Hepatocyte (in vitro differentiated cells): ENCODE results near the gene KIAA1671. TPM values are rescaled to one million over a fixed set of nuclear protein-coding genes. Genes with fewer than 3 reads are reported as not detected.

Source experiments
- DNase-seq: peaks from one replicate; pipeline ENCODE4 v3.0.0-alpha.2; 2016; ENCODE audit warnings: low spot score
- H2AFZ ChIP-seq: fragments of 200-600 bp; sonication (generic); 2 replicates; pipeline ENCODE4 v1.6.0; 2016; ENCODE audit warnings: antibody characterized with exemption, mild to moderate bottlenecking
- H3K27ac ChIP-seq: fragments of 200-600 bp; sonication (generic); 2 replicates; pipeline ENCODE4 v1.5.1; 2016; ENCODE audit warnings: mild to moderate bottlenecking
- H3K27me3 ChIP-seq: fragments of 200-600 bp; sonication (generic); 2 replicates; pipeline ENCODE4 v1.6.1; 2016
- H3K36me3 ChIP-seq: fragments of 200-600 bp; sonication (generic); replicated peaks from 2 replicates; pipeline ENCODE4 v1.5.1; 2016; ENCODE audit warnings: low read depth; ENCODE audit not compliant: insufficient read depth
- H3K4me1 ChIP-seq: fragments of 200-600 bp; sonication (generic); 2 replicates; pipeline ENCODE4 v1.5.1; 2016; ENCODE audit warnings: mild to moderate bottlenecking, moderate library complexity; ENCODE audit not compliant: insufficient read depth
- H3K4me2 ChIP-seq: fragments of 200-600 bp; sonication (generic); 2 replicates; pipeline ENCODE4 v1.6.0; 2016
- H3K4me3 ChIP-seq: fragments of 200-600 bp; sonication (generic); 2 replicates; pipeline ENCODE4 v1.5.1; 2016; ENCODE audit warnings: mild to moderate bottlenecking
- H3K79me2 ChIP-seq: fragments of 200-600 bp; sonication (generic); 2 replicates; pipeline ENCODE4 v1.6.0; 2017; ENCODE audit warnings: mild to moderate bottlenecking
- H3K9me2 ChIP-seq: fragments of 200-600 bp; sonication (generic); replicated peaks from 2 replicates; pipeline ENCODE4 v1.6.0; 2017; ENCODE audit warnings: mild to moderate bottlenecking; ENCODE audit not compliant: insufficient read depth
- H3K9me3 ChIP-seq: fragments of 200-600 bp; sonication (generic); 2 replicates; pipeline ENCODE4 v1.5.1; 2016; ENCODE audit warnings: low read depth, mild to moderate bottlenecking
- H4K20me1 ChIP-seq: fragments of 200-600 bp; sonication (generic); 2 replicates; pipeline ENCODE4 v1.6.0; 2016; ENCODE audit warnings: mild to moderate bottlenecking; ENCODE audit not compliant: insufficient read depth, poor library complexity, severe bottlenecking
- EZH2 ChIP-seq: fragments of 200-600 bp; sonication (generic); IDR thresholded peaks from 2 replicates; pipeline ENCODE4 v1.6.1; 2016; ENCODE audit warnings: antibody characterized with exemption, mild to moderate bottlenecking, borderline replicate concordance
- EZH2phosphoT487 ChIP-seq: fragments of 200-600 bp; sonication (generic); IDR thresholded peaks from one replicate; pipeline ENCODE4 v1.6.1; 2018; ENCODE audit warnings: antibody characterized with exemption, mild to moderate bottlenecking, low read depth, moderate library complexity; ENCODE audit not compliant: unreplicated experiment, severe bottlenecking
- WGBS: methylation state at CpG from one replicate; pipeline ENCODE4 v1.1.6; 2016; ENCODE audit warnings: low lambda C conversion rate; ENCODE audit errors: missing lambda C conversion rate; 5-methylcytosine and 5-hydroxymethylcytosine counted together
- polyA plus RNA-seq: library from polyadenylated mRNA; unstranded; fragments of >200 nt; fragmentation: Nextera tagmentation; extraction: Ambion mirVana; gene quantifications from 2 replicates; pipeline ENCODE4 v1.2.1, GENCODE V29; 2016
- total RNA-seq: library from RNA; depleted of rRNA; stranded (reverse); fragments of >200 nt; gene quantifications from 2 replicates; pipeline ENCODE4 v1.2.3, GENCODE V29; 2014
- TF ChIP-seq, protein P1 (sequence below): fragments of 200-600 bp; sonication (generic); IDR thresholded peaks from 2 replicates; pipeline ENCODE4 v1.5.1; 2016; ENCODE audit warnings: antibody characterized with exemption, mild to moderate bottlenecking; ENCODE audit not compliant: poor library complexity

KIAA1671 gene
- total and polyA plus RNA-seq, 2 experiments from 2014 or later: 8.1 to 26.5 TPM

DNA sequence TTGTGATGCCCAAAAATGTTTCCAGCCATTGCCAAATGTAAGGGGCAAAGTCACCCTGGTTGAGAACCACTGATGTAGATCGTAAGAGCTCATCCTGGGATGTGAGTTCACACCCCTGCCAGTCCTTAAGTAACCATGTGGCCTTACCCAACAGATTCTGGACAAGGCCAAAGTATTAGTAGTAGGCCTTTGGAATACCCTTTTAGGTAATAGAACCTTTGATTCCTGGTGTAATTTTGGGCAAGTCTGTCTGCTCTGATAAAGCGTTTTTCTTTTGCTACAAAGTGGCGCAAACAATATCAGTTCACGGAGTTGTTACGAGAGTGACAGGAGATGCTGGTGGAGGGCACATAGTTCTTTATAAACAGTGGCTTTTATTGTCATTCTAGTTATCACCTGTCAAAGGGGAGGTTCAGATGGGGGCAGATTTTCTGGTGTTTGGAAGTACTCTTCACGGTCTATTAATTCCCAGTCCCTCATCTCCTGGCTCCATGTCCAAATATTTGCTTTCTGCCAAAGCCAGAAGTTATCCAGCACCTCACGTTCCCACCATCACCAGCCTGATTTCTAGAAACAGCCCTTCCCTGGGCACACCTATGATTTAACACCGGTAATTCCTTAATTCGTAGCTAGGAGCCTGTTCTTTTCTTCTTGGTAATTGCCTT lies 173.3 kb downstream of the KIAA1671 start:
- no peak overlapping the region for H3K4me3 ChIP-seq
- WGBS: 81% methylated on average over 9 of the region's 9 CpGs
- no peaks in the 10 kb centered on the region for H3K9me3 ChIP-seq
- H3K27me3 ChIP-seq: no peaks in the 10 kb centered on the region
- DNase-seq: no peak
- H3K36me3 ChIP-seq: no peaks in the 10 kb centered on the region
- H3K79me2 ChIP-seq: peaks cover 65% of the 10 kb centered on the region
- no peaks in the 10 kb centered on the region for H3K9me2 ChIP-seq
- no peak overlapping the region for H3K27ac ChIP-seq
- no peaks in the 10 kb centered on the region for H4K20me1 ChIP-seq
- no peak overlapping the region for H2AFZ ChIP-seq
- TF ChIP-seq EZH2phosphoT487 (no peak), EZH2 (no peak)
- peaks cover 3% of the 10 kb centered on the region for H3K4me1 ChIP-seq
- H3K4me2 ChIP-seq: no peak overlapping the region

DNA sequence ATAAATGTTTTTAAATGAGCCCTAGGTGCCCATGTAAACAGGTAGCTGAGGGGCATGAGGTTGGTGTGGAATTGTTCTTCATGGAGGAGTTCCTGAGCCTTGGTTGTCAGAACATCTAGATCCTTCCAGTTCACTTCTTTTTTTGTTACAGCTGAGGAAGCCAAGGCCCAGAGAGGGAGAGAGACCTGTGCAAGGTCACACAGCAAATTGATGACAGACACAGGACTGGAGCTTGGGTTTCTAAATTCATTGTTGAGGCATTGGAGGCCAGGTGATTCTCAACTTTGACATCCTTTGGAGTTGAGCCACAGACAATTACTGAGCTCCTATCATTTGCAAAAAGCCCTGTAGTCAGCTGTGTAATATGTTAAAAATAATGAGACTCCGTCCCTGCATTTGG lies 174.0 kb downstream of the KIAA1671 start:
- no peak overlapping the region for H3K4me2 ChIP-seq
- H4K20me1 ChIP-seq: no peaks in the 10 kb centered on the region
- H3K27me3 ChIP-seq: no peaks in the 10 kb centered on the region
- no peak overlapping the region for H2AFZ ChIP-seq
- H3K79me2 ChIP-seq: peaks cover 65% of the 10 kb centered on the region
- H3K4me3 ChIP-seq: no peak overlapping the region
- no peak for TF ChIP-seq EZH2
- no peak for DNase-seq
- no peaks in the 10 kb centered on the region for H3K36me3 ChIP-seq
- no peaks in the 10 kb centered on the region for H3K9me3 ChIP-seq
- H3K4me1 ChIP-seq: no peaks in the 10 kb centered on the region
- H3K27ac ChIP-seq: no peak overlapping the region
- WGBS: 96% methylated on average over 1 of the region's 1 CpG
- no peaks in the 10 kb centered on the region for H3K9me2 ChIP-seq

DNA sequence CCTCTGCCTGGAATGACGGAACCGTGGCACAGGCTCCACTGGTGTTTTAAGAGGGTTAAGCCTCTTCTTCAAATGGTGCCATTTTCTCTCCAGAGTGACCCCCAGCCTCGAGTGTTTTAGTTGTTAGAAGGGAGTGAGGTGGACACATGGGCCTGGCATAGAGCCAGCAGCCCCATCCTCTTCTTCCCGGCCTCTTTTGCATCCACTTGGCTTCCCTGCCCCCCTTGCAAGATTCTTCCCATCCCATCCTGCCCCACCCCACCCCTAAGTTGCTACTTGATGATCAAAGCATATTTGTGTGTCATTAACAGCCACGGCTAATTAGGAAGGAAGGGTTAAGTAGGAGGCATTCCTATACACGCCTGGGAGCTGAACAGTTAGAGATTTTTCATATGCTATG lies 174.8 kb downstream of the KIAA1671 start:
- no peaks in the 10 kb centered on the region for H3K9me3 ChIP-seq
- 60% methylated on average over 6 of the region's 6 CpGs for WGBS
- DNase-seq: no peak
- no peaks in the 10 kb centered on the region for H4K20me1 ChIP-seq
- no peak overlapping the region for H2AFZ ChIP-seq
- H3K79me2 ChIP-seq: peaks cover 62% of the 10 kb centered on the region
- no peaks in the 10 kb centered on the region for H3K9me2 ChIP-seq
- no peak overlapping the region for H3K27ac ChIP-seq
- H3K4me2 ChIP-seq: no peak overlapping the region
- H3K27me3 ChIP-seq: no peaks in the 10 kb centered on the region
- H3K4me1 ChIP-seq: no peaks in the 10 kb centered on the region
- no peaks in the 10 kb centered on the region for H3K36me3 ChIP-seq
- no peak overlapping the region for H3K4me3 ChIP-seq
- TF ChIP-seq EZH2: no peak
- no peak for TF ChIP-seq EZH2phosphoT487
- TF ChIP-seq, protein P1, sequence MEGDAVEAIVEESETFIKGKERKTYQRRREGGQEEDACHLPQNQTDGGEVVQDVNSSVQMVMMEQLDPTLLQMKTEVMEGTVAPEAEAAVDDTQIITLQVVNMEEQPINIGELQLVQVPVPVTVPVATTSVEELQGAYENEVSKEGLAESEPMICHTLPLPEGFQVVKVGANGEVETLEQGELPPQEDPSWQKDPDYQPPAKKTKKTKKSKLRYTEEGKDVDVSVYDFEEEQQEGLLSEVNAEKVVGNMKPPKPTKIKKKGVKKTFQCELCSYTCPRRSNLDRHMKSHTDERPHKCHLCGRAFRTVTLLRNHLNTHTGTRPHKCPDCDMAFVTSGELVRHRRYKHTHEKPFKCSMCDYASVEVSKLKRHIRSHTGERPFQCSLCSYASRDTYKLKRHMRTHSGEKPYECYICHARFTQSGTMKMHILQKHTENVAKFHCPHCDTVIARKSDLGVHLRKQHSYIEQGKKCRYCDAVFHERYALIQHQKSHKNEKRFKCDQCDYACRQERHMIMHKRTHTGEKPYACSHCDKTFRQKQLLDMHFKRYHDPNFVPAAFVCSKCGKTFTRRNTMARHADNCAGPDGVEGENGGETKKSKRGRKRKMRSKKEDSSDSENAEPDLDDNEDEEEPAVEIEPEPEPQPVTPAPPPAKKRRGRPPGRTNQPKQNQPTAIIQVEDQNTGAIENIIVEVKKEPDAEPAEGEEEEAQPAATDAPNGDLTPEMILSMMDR: no peak

DNA sequence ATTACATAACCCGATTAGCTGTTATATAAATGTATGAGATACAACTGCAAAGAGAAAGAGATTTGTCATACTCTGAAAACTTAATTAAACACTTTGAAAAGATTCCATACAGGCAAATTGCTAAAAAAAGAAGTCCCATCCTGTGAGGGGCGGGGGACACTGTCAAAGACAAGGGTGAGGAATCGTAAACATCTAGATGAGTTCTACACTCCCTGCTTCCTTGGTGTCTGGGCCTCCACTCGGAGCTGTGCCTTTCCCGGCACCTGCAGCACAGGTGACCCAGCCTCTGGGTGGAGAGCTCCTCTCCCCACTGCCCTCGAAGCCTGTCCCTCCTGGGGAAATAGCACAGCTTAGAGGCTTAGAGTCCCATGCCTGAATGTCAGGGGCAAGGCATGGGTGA lies 177.9 kb downstream of the KIAA1671 start:
- peaks cover 11% of the 10 kb centered on the region for H3K4me1 ChIP-seq
- no peaks in the 10 kb centered on the region for H3K9me2 ChIP-seq
- WGBS: 83% methylated on average over 6 of the region's 6 CpGs
- no peaks in the 10 kb centered on the region for H3K9me3 ChIP-seq
- H3K27ac ChIP-seq: no peak overlapping the region
- no peaks in the 10 kb centered on the region for H3K36me3 ChIP-seq
- DNase-seq: no peak
- TF ChIP-seq EZH2phosphoT487 (no peak), EZH2 (no peak)
- TF ChIP-seq, protein P1: no peak
- no peaks in the 10 kb centered on the region for H3K27me3 ChIP-seq
- no peak overlapping the region for H2AFZ ChIP-seq
- H3K4me3 ChIP-seq: no peak overlapping the region
- H4K20me1 ChIP-seq: no peaks in the 10 kb centered on the region
- H3K4me2 ChIP-seq: no peak overlapping the region
- H3K79me2 ChIP-seq: peaks cover 39% of the 10 kb centered on the region
